ENCODE measurements around the gene ACCSL. TPM values are rescaled to one million over a fixed set of nuclear protein-coding genes. Genes with fewer than 3 reads are reported as not detected.

ACCSL gene
- total RNA-seq, 2 experiments from 2014 or later = not detected

- Mint-ChIP-seq H3K9me3 (no peaks in the 10 kb centered on the region), H3K27ac (no peak overlapping the region), H3K4me3 (no peak overlapping the region), H3K27me3 (no peaks in the 10 kb centered on the region), H3K36me3 (ENCODE audit: low read depth) (peaks cover 27% of the 10 kb centered on the region), H3K4me1 (peaks cover under 1% of the 10 kb centered on the region)
- POLR2A ChIA-PET = no interaction called here
- no peak for DNase-seq
- CTCF ChIA-PET = interaction anchor here (0.6 to 1.3 kb wide), 2 partner anchors 13 to 213 kb away, joined by 3 to 4 read pairs; partner anchors contain the start of gene ACCS
Measured at GRCh38 chr11:44079376-44079775, 31.6 kb downstream of the ACCSL start.

GRCh38 chr11:44080951-44081350 is 33.2 kb downstream of the ACCSL start:
- Mint-ChIP-seq H3K27ac (no peak overlapping the region), H3K36me3 (ENCODE audit: low read depth) (peaks cover 26% of the 10 kb centered on the region), H3K9me3 (peaks cover 5% of the 10 kb centered on the region), H3K27me3 (no peaks in the 10 kb centered on the region), H3K4me3 (no peak overlapping the region), H3K4me1 (no peaks in the 10 kb centered on the region)
- ChIA-PET CTCF (interaction anchor here (4.6 kb wide), 1 partner anchor 14 kb away, joined by 20 read pairs; the partner anchor contains the start of gene EXT2), POLR2A (no interaction called here)
- no peak for DNase-seq

GRCh38 chr11:44082645-44083044 is 34.9 kb downstream of the ACCSL start:
- CTCF ChIA-PET = interaction anchor here (4.6 kb wide), 1 partner anchor 12 kb away, joined by 20 read pairs; the partner anchor contains the start of gene EXT2
- no peak for DNase-seq
- Mint-ChIP-seq H3K27ac (no peak overlapping the region), H3K27me3 (no peaks in the 10 kb centered on the region), H3K4me1 (peaks cover 2% of the 10 kb centered on the region), H3K36me3 (ENCODE audit: low read depth) (peaks cover 32% of the 10 kb centered on the region), H3K4me3 (no peak overlapping the region), H3K9me3 (peaks cover 5% of the 10 kb centered on the region)
- POLR2A ChIA-PET = interaction anchor here (1.5 kb wide), 1 partner anchor 16 kb away, joined by 3 read pairs; the partner anchor contains the start of gene ACCS

- CTCF ChIA-PET = interaction anchor here (4.6 kb wide), 1 partner anchor 11 kb away, joined by 20 read pairs; the partner anchor contains the start of gene EXT2
- H3K9me3 Mint-ChIP-seq = peaks cover 5% of the 10 kb centered on the region
- no peak overlapping the region for H3K4me3 Mint-ChIP-seq
- no peaks in the 10 kb centered on the region for H3K27me3 Mint-ChIP-seq
- no peak overlapping the region for H3K27ac Mint-ChIP-seq
- no peak for DNase-seq
- POLR2A ChIA-PET = interaction anchor here (1.5 kb wide), 1 partner anchor 17 kb away, joined by 3 read pairs; the partner anchor contains the start of gene ACCS
- H3K36me3 Mint-ChIP-seq (ENCODE audit: low read depth) = peaks cover 36% of the 10 kb centered on the region
- peaks cover 7% of the 10 kb centered on the region for H3K4me1 Mint-ChIP-seq
Measured at GRCh38 chr11:44083433-44083832, 35.7 kb downstream of the ACCSL start.

- peaks cover 12% of the 10 kb centered on the region for H3K4me1 Mint-ChIP-seq
- peaks cover 41% of the 10 kb centered on the region for H3K36me3 Mint-ChIP-seq (ENCODE audit: low read depth)
- H3K27me3 Mint-ChIP-seq = no peaks in the 10 kb centered on the region
- H3K9me3 Mint-ChIP-seq = peaks cover 5% of the 10 kb centered on the region
- H3K27ac Mint-ChIP-seq = no peak overlapping the region
- ChIA-PET CTCF (interaction anchor here (4.6 kb wide), 1 partner anchor 11 kb away, joined by 20 read pairs; the partner anchor contains the start of gene EXT2), POLR2A (no interaction called here)
- no peak for DNase-seq
- H3K4me3 Mint-ChIP-seq = no peak overlapping the region
Measured at GRCh38 chr11:44083906-44084305, 36.1 kb downstream of the ACCSL start.

GRCh38 chr11:44085330-44085729 is 37.5 kb downstream of the ACCSL start:
- Mint-ChIP-seq H3K9me3 (peaks cover 5% of the 10 kb centered on the region), H3K4me1 (peaks cover 23% of the 10 kb centered on the region), H3K36me3 (ENCODE audit: low read depth) (peaks cover 44% of the 10 kb centered on the region), H3K4me3 (no peak overlapping the region), H3K27ac (no peak overlapping the region), H3K27me3 (no peaks in the 10 kb centered on the region)
- DNase-seq = no peak
- POLR2A ChIA-PET = no interaction called here
- CTCF ChIA-PET = interaction anchor here (2.6 kb wide), 1 partner anchor 10 kb away, joined by 20 read pairs; the partner anchor contains the start of gene EXT2

- CTCF ChIA-PET = interaction anchor here (0.9 kb wide), 1 partner anchor 9 kb away, joined by 3 read pairs; no protein-coding TSS in a partner anchor
- no peak overlapping the region for H3K27ac Mint-ChIP-seq
- POLR2A ChIA-PET = interaction anchor here (2.0 kb wide), 1 partner anchor 17 kb away, joined by 4 read pairs; no protein-coding TSS in a partner anchor
Measured at GRCh38 chr11:44088377-44088776, 40.6 kb downstream of the ACCSL start.

GRCh38 chr11:44088871-44089270 is 41.1 kb downstream of the ACCSL start:
- H3K36me3 Mint-ChIP-seq (ENCODE audit: low read depth) = peaks cover 29% of the 10 kb centered on the region
- H3K4me1 Mint-ChIP-seq = peaks cover 23% of the 10 kb centered on the region

More at GRCh38 chr11:44088377-44088776, 40.6 kb downstream of the ACCSL start:
- Mint-ChIP-seq H3K36me3 (ENCODE audit: low read depth) (peaks cover 31% of the 10 kb centered on the region), H3K9me3 (peaks cover 5% of the 10 kb centered on the region), H3K4me3 (no peak overlapping the region), H3K27me3 (no peaks in the 10 kb centered on the region), H3K4me1 (peaks cover 23% of the 10 kb centered on the region)
- DNase-seq = no peak

GRCh38 chr11:44090539-44090938 is 42.8 kb downstream of the ACCSL start:
- no peak overlapping the region for H3K27ac Mint-ChIP-seq
- ChIA-PET CTCF (interaction anchor here (5.4 to 5.5 kb wide), 2 partner anchors 14 to 23 kb away, joined by 67 to 86 read pairs; partner anchors contain the start of gene ACCS), POLR2A (no interaction called here)

More at GRCh38 chr11:44088871-44089270, 41.1 kb downstream of the ACCSL start:
- POLR2A ChIA-PET = interaction anchor here (1.0 kb wide), 1 partner anchor 16 kb away, joined by 3 read pairs; no protein-coding TSS in a partner anchor
- CTCF ChIA-PET = no interaction called here
- H3K27ac Mint-ChIP-seq = no peak overlapping the region
- H3K9me3 Mint-ChIP-seq = peaks cover 5% of the 10 kb centered on the region
- DNase-seq = no peak
- no peaks in the 10 kb centered on the region for H3K27me3 Mint-ChIP-seq
- no peak overlapping the region for H3K4me3 Mint-ChIP-seq

GRCh38 chr11:44094260-44094868 is 46.6 kb downstream of the ACCSL start:
- H3K9me3 Mint-ChIP-seq = no peaks in the 10 kb centered on the region
- POLR2A ChIA-PET = interaction anchor here (1.0 to 1.8 kb wide), 2 partner anchors 25 to 28 kb away, joined by 3 to 6 read pairs; partner anchors contain the start of gene ACCS
- peak; percentile 78 for DNase-seq
- H3K4me1 Mint-ChIP-seq = peaks cover 27% of the 10 kb centered on the region
- no peaks in the 10 kb centered on the region for H3K27me3 Mint-ChIP-seq
- H3K36me3 Mint-ChIP-seq (ENCODE audit: low read depth) = no peaks in the 10 kb centered on the region
- CTCF ChIA-PET = interaction anchor here (0.6 to 5.5 kb wide), 20 partner anchors 8 to 1599 kb away, joined by 3 to 86 read pairs (median 4); partner anchors contain the start of gene ACCS
- peak overlapping the region; percentile 54 for H3K4me3 Mint-ChIP-seq
- no peak overlapping the region for H3K27ac Mint-ChIP-seq

More at GRCh38 chr11:44090539-44090938, 42.8 kb downstream of the ACCSL start:
- no peak overlapping the region for H3K4me3 Mint-ChIP-seq
- H3K4me1 Mint-ChIP-seq = peaks cover 34% of the 10 kb centered on the region
- H3K27me3 Mint-ChIP-seq = no peaks in the 10 kb centered on the region
- peaks cover 21% of the 10 kb centered on the region for H3K36me3 Mint-ChIP-seq (ENCODE audit: low read depth)
- peaks cover 2% of the 10 kb centered on the region for H3K9me3 Mint-ChIP-seq
- DNase-seq = no peak

GRCh38 chr11:44095506-44096359 is 48.0 kb downstream of the ACCSL start, which contains the start of gene EXT2:
EXT2 (plus strand) TSS chr11:44095678; CDS start chr11:44107713, 12,035 bp downstream.
- Mint-ChIP-seq H3K27me3 (no peaks in the 10 kb centered on the region), H3K4me3 (peak within 1 kb of the TSS; percentile 81), H3K4me1 (peaks cover 21% of the 10 kb centered on the region), H3K36me3 (ENCODE audit: low read depth) (no peaks in the 10 kb centered on the region), H3K27ac (peak within 1 kb of the TSS; percentile 19), H3K9me3 (no peaks in the 10 kb centered on the region)
- ChIA-PET POLR2A (interaction anchor here (0.8 to 1.8 kb wide), 5 partner anchors 8 to 470 kb away, joined by 3 to 7 read pairs (median 4); partner anchors contain the start of genes ACCS and CD82), CTCF (interaction anchor here (0.8 to 5.5 kb wide), 16 partner anchors 9 to 459 kb away, joined by 3 to 86 read pairs (median 4); partner anchors contain the start of gene ACCS)
- DNase-seq = peak; percentile 88

- H3K4me1 Mint-ChIP-seq = peaks cover 21% of the 10 kb centered on the region
- CTCF ChIA-PET = interaction anchor here (0.6 kb wide), 1 partner anchor 9 kb away, joined by 3 read pairs; no protein-coding TSS in a partner anchor
- DNase-seq = no peak
- H3K9me3 Mint-ChIP-seq = no peaks in the 10 kb centered on the region
- POLR2A ChIA-PET = no interaction called here
- no peak overlapping the region for H3K27ac Mint-ChIP-seq
- H3K36me3 Mint-ChIP-seq (ENCODE audit: low read depth) = no peaks in the 10 kb centered on the region
- H3K27me3 Mint-ChIP-seq = no peaks in the 10 kb centered on the region
- H3K4me3 Mint-ChIP-seq = peak overlapping the region; percentile 81
Measured at GRCh38 chr11:44096360-44097185, 48.8 kb downstream of the ACCSL start.
